Neural progenitor cell (in vitro differentiated cells): ENCODE data around the gene FOXO1.

Experiments
- CTCF ChIP-seq: fragments of 200-600 bp; sonication (generic); IDR thresholded peaks from 2 replicates; pipeline ENCODE4 v1.5.1; 2017; ENCODE audit warnings: antibody characterized with exemption, mild to moderate bottlenecking
- EZH2 ChIP-seq: fragments of 200-600 bp; sonication (generic); IDR thresholded peaks from 2 replicates; pipeline ENCODE4 v1.6.1; 2017; ENCODE audit warnings: antibody characterized with exemption, mild to moderate bottlenecking, moderate library complexity
- EZH2phosphoT487 ChIP-seq: fragments of 200-600 bp; sonication (generic); IDR thresholded peaks from 2 replicates; pipeline ENCODE4 v1.6.1; 2017; ENCODE audit warnings: antibody characterized with exemption

GRCh38 chr13:40619479-40619814 is 47.0 kb downstream of the FOXO1 start:
- TF ChIP-seq EZH2phosphoT487 (no peak), EZH2 (no peak), CTCF (no peak)
